OCI-M2 (cell line): Measurements from ENCODE around the gene NPPB.

ENCODE experiments used
- DNase-seq: peaks from one replicate; lab custom pipeline; 2025; ENCODE audit not compliant: unreplicated experiment; lab: John Stamatoyannopoulos, UW

NPPB gene

DNA sequence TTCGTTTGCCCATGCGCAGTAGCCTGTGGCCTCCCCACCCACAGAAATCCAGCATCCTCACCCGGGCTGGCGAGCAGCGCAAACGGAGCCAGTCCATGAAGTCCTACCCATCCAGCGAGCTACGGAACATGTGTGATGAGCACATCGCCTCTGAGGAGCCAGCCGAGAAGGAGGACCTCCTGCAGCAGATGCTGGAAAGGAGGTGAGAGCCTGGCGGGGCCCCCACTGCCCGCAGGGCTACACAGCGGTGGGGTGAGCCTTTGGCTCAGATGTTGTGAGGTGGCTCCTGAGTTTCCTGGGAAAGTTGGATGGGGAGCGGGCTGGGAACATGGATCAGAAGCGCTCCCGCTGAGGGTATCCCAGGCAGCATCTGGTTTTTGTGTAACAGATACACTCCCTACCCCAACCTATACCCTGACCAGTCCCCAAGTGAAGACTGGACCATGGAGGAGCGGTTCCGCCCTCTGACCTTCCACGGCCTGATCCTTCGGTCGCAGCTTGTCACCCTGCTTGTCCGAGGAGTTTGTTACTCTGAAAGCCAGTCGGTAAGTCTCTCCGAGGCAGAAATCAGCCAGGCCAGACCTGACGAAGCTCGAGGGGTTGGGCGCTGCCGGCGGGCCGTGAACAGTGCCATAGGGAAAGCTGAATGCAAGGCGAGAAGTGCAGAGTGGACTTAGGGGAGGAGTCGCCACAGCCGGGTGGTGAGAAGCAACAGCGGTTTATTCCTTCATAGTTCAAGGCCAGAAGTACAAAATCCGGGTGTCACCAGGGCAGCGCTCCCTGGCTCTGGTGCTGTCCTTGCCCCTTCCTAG, 21.6 kb downstream of the NPPB start:
- DNase-seq = no peak

DNA sequence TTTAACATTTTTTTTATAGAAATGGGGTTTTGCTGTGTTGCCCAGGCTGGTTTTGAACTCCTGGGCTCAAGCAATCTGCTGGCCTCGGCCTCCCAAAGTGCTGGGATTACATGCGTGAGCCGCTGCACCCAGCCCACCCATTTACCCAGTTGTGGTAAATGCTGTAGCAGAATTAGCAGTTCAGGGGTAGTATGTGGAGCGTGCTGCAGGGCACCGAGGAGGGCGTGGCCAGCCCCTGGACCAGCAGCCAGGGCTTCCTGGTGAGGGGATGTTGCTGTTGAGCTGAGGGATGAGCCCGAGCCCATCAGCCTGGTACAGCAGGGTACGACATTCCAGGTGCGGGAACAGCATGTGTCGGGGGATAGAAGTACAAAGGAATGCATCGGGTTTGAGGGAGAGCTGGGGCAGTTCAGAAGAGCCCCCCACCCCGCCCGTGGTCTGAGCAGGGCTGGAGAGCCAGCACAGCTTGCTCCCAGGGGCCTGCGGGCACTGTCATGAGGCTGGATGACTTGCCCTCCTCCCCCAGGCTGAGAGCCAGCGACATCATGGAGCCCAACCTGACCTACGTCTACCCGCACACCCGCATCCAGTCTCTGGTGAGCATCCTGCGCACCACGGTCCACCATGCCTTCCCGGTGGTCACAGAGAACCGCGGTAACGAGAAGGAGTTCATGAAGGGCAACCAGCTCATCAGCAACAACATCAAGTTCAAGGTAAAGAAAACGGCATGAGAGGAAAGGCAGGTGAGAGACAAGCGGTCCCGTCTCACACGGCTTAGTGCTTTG, 23.1 kb downstream of the NPPB start:
- DNase-seq = no peak

DNA sequence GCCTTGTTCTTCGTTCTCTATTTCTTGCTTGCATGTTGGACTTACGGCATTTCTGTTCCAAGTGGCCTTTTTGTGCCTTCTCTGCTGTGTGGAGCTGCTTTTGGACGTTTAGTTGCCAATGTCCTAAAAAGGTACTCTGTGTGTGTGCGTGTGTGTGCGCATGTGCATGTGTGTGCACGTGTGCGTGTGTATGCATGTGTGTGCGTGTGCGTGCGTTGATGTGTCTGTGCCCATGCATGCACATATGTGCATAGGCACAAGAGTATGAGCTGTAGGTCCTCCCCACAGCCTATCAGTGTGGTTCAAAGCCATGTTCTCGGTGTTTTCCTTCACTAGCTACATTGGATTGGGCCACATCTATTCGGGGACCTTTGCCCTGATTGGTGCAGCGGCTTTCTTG, 24.8 kb downstream of the NPPB start:
- DNase-seq = no peak

DNA sequence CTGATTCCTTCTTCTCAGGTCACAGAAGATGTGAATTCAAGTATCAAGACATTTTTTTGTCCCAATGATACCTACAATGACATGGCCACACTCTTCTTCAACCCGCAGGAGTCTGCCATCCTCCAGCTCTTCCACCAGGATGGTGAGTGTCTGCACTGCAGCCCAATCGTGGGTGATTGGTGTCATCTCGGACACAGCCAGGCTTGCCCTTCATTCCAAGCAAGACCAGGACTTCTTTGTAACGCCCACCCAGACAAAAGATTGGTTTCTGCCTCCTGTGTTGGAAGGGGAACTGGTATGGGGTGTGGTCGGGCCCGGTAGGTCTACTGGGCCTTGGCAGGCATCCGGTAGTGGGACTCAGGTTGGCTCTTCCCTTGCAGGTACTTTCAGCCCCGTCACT, 25.2 kb downstream of the NPPB start:
- no peak for DNase-seq

DNA sequence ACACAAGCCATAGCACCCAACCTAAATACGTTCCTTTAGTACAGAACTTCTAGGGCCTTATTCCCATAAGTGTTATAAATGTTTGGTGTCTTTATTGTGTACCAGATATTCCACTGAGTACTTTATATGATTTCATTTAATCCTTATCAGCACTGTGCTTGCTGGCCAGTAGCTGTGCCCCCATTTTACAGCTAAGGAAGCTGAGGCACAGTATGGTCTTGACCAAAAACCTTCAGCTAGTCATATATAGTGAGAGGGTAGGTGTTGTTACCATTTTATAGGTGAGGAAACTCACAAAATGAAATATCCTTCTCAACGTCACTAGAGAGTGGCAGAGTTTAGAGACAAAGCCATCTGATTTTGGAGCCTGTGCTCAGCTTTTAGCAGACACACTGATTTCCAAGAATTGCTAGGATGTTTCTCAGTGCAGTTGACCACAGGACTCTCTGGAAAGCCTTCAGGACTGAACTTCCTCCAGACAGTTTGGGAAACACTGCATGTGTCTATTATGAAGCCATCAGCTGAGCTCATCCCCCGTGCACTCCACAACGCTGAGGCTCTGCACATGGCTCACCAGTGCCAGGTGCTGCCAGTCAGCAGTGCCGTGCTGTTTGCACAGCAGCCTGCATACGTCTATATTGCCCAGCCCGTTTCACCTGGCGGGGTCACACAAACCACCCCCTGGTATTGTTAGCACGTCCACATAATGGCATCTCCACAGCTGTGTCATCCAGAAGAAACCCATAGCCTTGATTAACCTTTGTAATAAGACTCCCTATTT, 26.6 kb downstream of the NPPB start:
- no peak for DNase-seq

DNA sequence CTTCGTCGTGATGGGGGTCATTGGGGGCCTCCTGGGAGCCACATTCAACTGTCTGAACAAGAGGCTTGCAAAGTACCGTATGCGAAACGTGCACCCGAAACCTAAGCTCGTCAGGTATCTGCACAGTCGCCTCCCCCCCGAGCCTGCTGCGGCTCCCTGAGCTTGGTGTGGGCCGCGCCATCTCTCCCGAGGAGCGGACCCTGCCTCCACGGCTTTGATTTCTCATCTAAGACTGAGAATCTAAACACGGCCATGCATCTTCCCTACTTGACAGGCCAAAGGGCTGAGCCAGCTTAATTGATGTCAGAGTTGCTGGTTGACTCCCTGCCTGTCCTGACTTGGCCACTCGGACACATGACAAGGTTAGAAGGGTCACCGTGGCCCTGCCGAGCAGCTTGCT, 30.2 kb downstream of the NPPB start:
- DNase-seq = no peak

DNA sequence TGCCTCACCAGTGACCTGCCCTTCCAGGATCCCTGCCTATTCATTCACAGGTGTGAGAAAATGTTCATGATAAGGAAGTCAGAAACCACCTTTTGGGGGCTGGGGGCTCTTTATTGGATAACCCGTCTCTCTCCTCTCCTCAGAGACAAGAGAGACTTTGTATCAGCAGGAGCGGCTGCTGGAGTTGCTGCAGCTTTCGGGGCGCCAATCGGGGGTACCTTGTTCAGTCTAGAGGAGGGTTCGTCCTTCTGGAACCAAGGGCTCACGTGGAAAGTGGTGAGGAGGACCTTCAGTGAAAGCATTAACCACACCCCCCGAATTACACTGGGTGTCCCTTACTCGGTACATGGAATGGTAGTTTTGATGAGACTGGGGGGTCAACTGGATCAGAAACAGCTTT, 31.8 kb downstream of the NPPB start:
- DNase-seq = no peak

DNA sequence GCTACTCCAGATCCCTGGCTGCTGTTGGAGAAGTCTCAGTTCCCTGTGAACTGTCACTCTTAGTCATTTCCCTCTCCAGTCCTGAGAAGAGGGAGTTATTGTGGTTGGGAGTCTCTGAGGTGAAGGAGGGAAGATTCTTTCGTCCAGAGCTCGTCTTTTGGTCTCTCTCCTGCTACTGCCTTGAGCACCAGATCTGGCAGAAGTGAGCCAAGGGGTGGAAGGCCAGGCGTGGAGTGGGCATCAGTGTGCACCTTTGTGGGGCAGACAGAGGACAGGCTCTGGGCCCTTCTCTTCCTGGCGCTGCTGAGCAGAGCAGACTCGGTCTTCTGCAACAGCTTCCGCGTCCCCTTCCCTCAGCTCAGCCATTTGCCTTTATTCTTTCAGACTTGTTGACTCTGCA, 33.6 kb downstream of the NPPB start:
- no peak for DNase-seq

DNA sequence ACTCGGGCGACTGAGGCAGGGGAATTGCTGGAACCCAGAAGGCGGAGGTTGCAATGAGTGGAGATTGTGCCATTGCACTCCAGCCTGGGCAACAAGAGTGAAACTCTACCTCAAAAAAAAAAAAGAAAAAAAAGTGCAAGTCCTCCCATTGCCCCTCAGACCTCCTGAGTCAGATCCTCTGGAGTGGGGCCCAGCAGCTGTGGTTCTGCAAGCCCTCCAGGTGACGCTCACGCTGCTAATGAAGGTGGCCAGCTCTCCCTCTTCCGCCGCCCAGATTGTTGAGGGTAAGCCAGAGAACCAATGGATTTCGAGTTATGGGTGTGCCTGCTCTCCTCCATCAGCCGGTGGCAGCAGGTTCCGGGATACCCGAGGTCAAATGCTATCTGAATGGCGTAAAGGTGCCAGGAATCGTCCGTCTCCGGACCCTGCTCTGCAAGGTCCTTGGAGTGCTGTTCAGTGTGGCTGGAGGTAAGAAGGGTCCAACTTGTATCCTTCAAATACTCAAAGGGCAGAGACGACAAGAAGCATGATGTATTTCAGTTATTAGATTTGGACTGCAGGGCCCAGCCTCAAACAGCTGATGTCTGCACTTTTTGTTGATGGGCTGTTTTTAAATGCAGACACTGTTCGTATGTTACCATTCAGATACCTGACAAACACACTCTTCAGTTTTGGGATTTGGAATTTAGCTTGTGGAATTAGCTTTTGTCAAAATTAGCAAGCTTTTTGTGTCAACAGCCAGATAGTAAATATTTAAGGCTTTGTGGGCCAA, 35.2 kb downstream of the NPPB start:
- no peak for DNase-seq

DNA sequence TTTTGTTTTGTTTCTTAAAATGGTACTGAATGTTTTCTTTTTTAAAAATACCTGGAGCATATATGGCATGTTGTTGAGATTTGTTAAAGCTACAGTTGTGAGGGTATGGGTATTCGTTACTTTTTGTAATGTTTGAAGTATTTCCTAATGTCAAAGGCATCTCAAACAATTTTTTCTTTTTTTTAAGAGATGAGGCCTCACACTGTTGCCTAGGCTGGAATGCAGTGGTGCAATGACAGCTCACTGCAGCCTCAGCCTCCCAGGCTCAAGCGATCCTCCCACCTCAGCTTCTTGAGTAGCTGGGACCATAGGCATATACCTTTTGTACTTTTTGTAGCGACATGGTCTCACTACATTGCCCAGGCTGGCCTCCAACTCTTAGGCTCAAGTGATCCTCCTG, 36.7 kb downstream of the NPPB start:
- no peak for DNase-seq

DNA sequence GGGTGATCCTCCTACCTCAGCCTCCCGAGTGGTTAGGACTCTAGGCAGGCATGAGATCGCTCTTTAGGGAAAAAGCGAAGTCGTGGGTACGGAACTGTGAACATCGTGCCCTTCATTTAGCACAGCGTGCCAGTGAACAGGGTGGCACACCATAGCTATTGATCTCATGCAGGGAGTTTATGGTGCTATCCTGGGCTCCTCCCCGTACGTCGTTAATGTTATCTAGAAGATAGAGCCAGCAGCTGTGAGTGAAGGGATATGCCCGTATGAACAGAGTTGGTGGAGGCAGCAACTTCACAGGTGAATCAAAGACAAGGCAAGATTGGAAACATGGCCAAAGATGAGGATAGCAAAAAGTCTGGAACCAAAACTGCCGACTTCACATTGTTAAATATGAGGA, 41.6 kb downstream of the NPPB start:
- DNase-seq = no peak

DNA sequence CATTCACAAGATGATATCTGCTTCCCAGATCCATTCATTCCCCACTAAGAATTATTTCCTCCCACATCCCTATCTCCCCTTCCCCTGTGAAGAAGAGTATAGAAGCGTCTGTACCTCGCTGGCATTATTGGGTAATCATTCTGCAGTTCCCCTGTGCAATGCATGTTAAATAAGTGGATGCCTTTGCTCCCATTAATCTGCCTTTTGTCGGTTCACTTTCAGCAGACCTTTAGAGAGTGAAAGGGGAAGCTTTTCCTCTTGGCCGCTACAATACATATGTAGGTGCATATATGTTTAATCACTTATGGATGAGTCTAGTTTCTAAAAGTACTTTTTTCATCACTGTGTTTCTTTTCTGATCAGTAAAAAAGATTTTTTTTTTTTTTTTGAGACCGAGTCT, 45.7 kb downstream of the NPPB start:
- DNase-seq = no peak
